ENCODE results near the gene PLEKHA4. TPM values are rescaled to one million over a fixed set of nuclear protein-coding genes. Genes with fewer than 3 reads are reported as not detected.

PLEKHA4 gene
- total and polyA plus RNA-seq, 9 of the 15 experiments (the other 6 are each of a cell fraction or from before 2014, with no cell fraction given) = 0.07 to 30.8 (median 11.4) TPM

- WGBS (ENCODE audit: insufficient coverage, low coverage, missing lambda C conversion rate) = 35% methylated on average over 2 of the region's 2 CpGs
- no peak for DNase-seq (ENCODE audit: extremely low read depth in 1 of 4, low spot score in 3 of 4)
- no TSS peak for BruUV-seq (replicated peaks)
- in situ Hi-C loops (cut with MboI) = no loop called here
- no peaks in the 10 kb centered on the region for H3K27me3 ChIP-seq (ENCODE audit: control insufficient read depth in 2 of 2, insufficient read depth in 2 of 2, low read length in 2 of 2)
- CTCF ChIA-PET (ENCODE audit: low intra/inter-chr PET ratio) = no interaction called here
- H2AFZ ChIP-seq (ENCODE audit: low read depth, low read length) = no peak overlapping the region
- intact Hi-C loops (cut with micrococcal nuclease) = no loop called here
- TF ChIP-seq LEF1 (IDR thresholded peaks at IDR 0.05) (no peak), CREB3L1 (IDR thresholded peaks at IDR 0.05; ENCODE audit: borderline replicate concordance, low read depth) (no peak), CTBP1 (IDR thresholded peaks at IDR 0.05; ENCODE audit: borderline replicate concordance) (0 out of 2 replicates have a peak, but pooled peaks have one; percentile 15), HDAC1 (IDR thresholded peaks at IDR 0.05) (peak in 1 of 2 experiments; percentile 33; a peak in 1 of 4 replicates), EHMT2 (IDR thresholded peaks at IDR 0.05) (peak; percentile 71)
- H3K9me3 ChIP-seq (replicated peaks; ENCODE audit: control insufficient read depth, insufficient read depth, low read depth, low read length) = peaks cover 3% of the 10 kb centered on the region; the same call in 1 of the 2 replicates
- H3K4me2 ChIP-seq (ENCODE audit: insufficient read depth, low read length) = no peak overlapping the region
- H3K79me2 ChIP-seq (ENCODE audit: control insufficient read depth, insufficient read depth, low read length) = no peaks in the 10 kb centered on the region
- peaks cover 0 to 5% of the 10 kb centered on the region in 2 experiments; a peak in 3 of 5 replicates for H3K4me1 ChIP-seq (replicated peaks in 1 of 2; ENCODE audit: control insufficient read depth in 2 of 2, insufficient read depth in 2 of 2, low read length in 2 of 2)
- no peak for ATAC-seq
- no peak overlapping the region for H3K4me3 ChIP-seq
- FAIRE-seq = peak; percentile 29
- H3K36me3 ChIP-seq (ENCODE audit: control insufficient read depth, insufficient read depth, low read length) = no peaks in the 10 kb centered on the region
- H3K9me1 ChIP-seq (ENCODE audit: control insufficient read depth, insufficient read depth, low read length) = no peaks in the 10 kb centered on the region
- H3K9ac ChIP-seq (ENCODE audit: insufficient read depth in 1 of 2, low read depth in 2 of 2, low read length in 2 of 2) = no peak overlapping the region
- no peak overlapping the region for H3K27ac ChIP-seq (ENCODE audit: extremely low read depth, low read depth, low read length)
- no peaks in the 10 kb centered on the region for H4K20me1 ChIP-seq (replicated peaks; ENCODE audit: control insufficient read depth, insufficient read depth, low read length)
- POLR2A ChIA-PET = no interaction called here
These were observed 45.9 kb downstream of the PLEKHA4 start for GRCh38 chr19:48822514-48822913.

- in situ Hi-C loops (cut with MboI) = no loop called here
- no peaks in the 10 kb centered on the region for H3K9me1 ChIP-seq (ENCODE audit: control insufficient read depth, insufficient read depth, low read length)
- no peak for ATAC-seq
- H3K4me1 ChIP-seq (replicated peaks in 1 of 2; ENCODE audit: control insufficient read depth in 2 of 2, insufficient read depth in 2 of 2, low read length in 2 of 2) = peaks cover 0 to 5% of the 10 kb centered on the region in 2 experiments; a peak in 3 of 5 replicates
- no peak overlapping the region for H2AFZ ChIP-seq (ENCODE audit: low read depth, low read length)
- peaks cover 3% of the 10 kb centered on the region; the same call in 1 of the 2 replicates for H3K9me3 ChIP-seq (replicated peaks; ENCODE audit: control insufficient read depth, insufficient read depth, low read depth, low read length)
- H3K9ac ChIP-seq (ENCODE audit: insufficient read depth in 1 of 2, low read depth in 2 of 2, low read length in 2 of 2) = no peak overlapping the region
- H3K79me2 ChIP-seq (ENCODE audit: control insufficient read depth, insufficient read depth, low read length) = no peaks in the 10 kb centered on the region
- no peaks in the 10 kb centered on the region for H3K27me3 ChIP-seq (ENCODE audit: control insufficient read depth in 2 of 2, insufficient read depth in 2 of 2, low read length in 2 of 2)
- H3K27ac ChIP-seq (ENCODE audit: extremely low read depth, low read depth, low read length) = no peak overlapping the region
- H3K4me3 ChIP-seq = no peak overlapping the region
- intact Hi-C loops (cut with micrococcal nuclease) = no loop called here
- no peaks in the 10 kb centered on the region for H3K36me3 ChIP-seq (ENCODE audit: control insufficient read depth, insufficient read depth, low read length)
- FAIRE-seq = no peak
- H3K4me2 ChIP-seq (ENCODE audit: insufficient read depth, low read length) = no peak overlapping the region
- ChIA-PET CTCF (ENCODE audit: low intra/inter-chr PET ratio) (no interaction called here), POLR2A (no interaction called here)
- no TSS peak for BruUV-seq (replicated peaks)
- no peaks in the 10 kb centered on the region for H4K20me1 ChIP-seq (replicated peaks; ENCODE audit: control insufficient read depth, insufficient read depth, low read length)
- WGBS (ENCODE audit: insufficient coverage, low coverage, missing lambda C conversion rate) = 41% methylated on average over 5 of the region's 5 CpGs
- DNase-seq (ENCODE audit: extremely low read depth in 1 of 4, low spot score in 3 of 4) = no peak
- TF ChIP-seq MTA2 (IDR thresholded peaks at IDR 0.05; ENCODE audit: low read depth) = 0 out of 2 replicates have a peak, but pooled peaks have one; percentile 9
- peak in 1 of 2 experiments; percentile 86; a peak in 2 of 4 replicates for TF ChIP-seq HDAC1 (IDR thresholded peaks at IDR 0.05)
- peak; percentile 18 for TF ChIP-seq ASH1L (IDR thresholded peaks at IDR 0.05; ENCODE audit: borderline replicate concordance, low read depth, partially characterized antibody)
- TF ChIP-seq USF1 (CRISPR knock-in tag; IDR thresholded peaks at IDR 0.05) = peak; percentile 14; the same call in 1 of the 2 replicates
- peak; percentile 23; the same call in 1 of the 2 replicates for TF ChIP-seq GATA2 (CRISPR knock-in tag; IDR thresholded peaks at IDR 0.05)
- no peak for TF ChIP-seq ZNF583 (CRISPR knock-in tag; IDR thresholded peaks at IDR 0.05)
- peak; percentile 61; the same call in 1 of the 2 replicates for TF ChIP-seq THRB (CRISPR knock-in tag; conservative IDR thresholded peaks at IDR 0.05)
- TF ChIP-seq KDM1A (IDR thresholded peaks at IDR 0.05) = peak; percentile 55 to 72
- TF ChIP-seq TAF15 (IDR thresholded peaks at IDR 0.05; ENCODE audit: low read depth, low read length) = no peak
- no peak for TF ChIP-seq CBFA2T2 (conservative IDR thresholded peaks at IDR 0.05)
These were observed 46.8 kb downstream of the PLEKHA4 start for GRCh38 chr19:48821633-48822032.
